ENCODE data around the gene NCKAP1. TPM values are rescaled to one million over a fixed set of nuclear protein-coding genes. Genes with fewer than 3 reads are reported as not detected.

Gene NCKAP1
- total RNA-seq, 1 experiment from 2014 or later, result 173 TPM

- TF ChIP-seq PREB (CRISPR knock-in tag; IDR thresholded peaks at IDR 0.05; ENCODE audit: borderline replicate concordance), result no peak
- no peak for TF ChIP-seq JAZF1 (CRISPR knock-in tag; IDR thresholded peaks at IDR 0.05)
- TF ChIP-seq MLX (CRISPR knock-in tag; IDR thresholded peaks at IDR 0.05), result no peak
- TF ChIP-seq NR1H2 (CRISPR knock-in tag; IDR thresholded peaks at IDR 0.05), result no peak
- no peak for TF ChIP-seq AR (CRISPR knock-in tag; IDR thresholded peaks at IDR 0.05)
- no peak for TF ChIP-seq MAX (CRISPR knock-in tag; IDR thresholded peaks at IDR 0.05)
- no peak for TF ChIP-seq KAT7 (CRISPR knock-in tag; IDR thresholded peaks at IDR 0.05; ENCODE audit: borderline replicate concordance)
- TF ChIP-seq JUN (CRISPR knock-in tag; IDR thresholded peaks at IDR 0.05), result no peak
Observed at GRCh38 chr2:183035954-183036669, 2.1 kb downstream of the NCKAP1 start (continued).

- H3K27ac Mint-ChIP-seq, result peak overlapping the region; percentile 91
- H3K27me3 Mint-ChIP-seq (ENCODE audit: low read depth), result no peaks in the 10 kb centered on the region
- no peaks in the 10 kb centered on the region for H3K9me3 Mint-ChIP-seq
- H3K36me3 Mint-ChIP-seq, result no peaks in the 10 kb centered on the region
- DNase-seq (ENCODE audit: low spot score) (no peak), ATAC-seq (no peak)
- H3K4me3 Mint-ChIP-seq, result peak overlapping the region; percentile 91
- peaks cover 61% of the 10 kb centered on the region for H3K4me1 Mint-ChIP-seq
- POLR2A ChIA-PET, result no interaction called here
- CTCF ChIA-PET, result no interaction called here
- TF ChIP-seq USF2 (CRISPR knock-in tag; IDR thresholded peaks at IDR 0.05) (no peak), ZNF121 (CRISPR knock-in tag; IDR thresholded peaks at IDR 0.05) (no peak), CDX4 (CRISPR knock-in tag; IDR thresholded peaks at IDR 0.05; ENCODE audit: borderline replicate concordance) (no peak), RORB (CRISPR knock-in tag; IDR thresholded peaks at IDR 0.05) (no peak), ZNF396 (CRISPR knock-in tag; IDR thresholded peaks at IDR 0.05; ENCODE audit: borderline replicate concordance) (no peak), CREM (CRISPR knock-in tag; IDR thresholded peaks at IDR 0.05) (no peak), E2F4 (CRISPR knock-in tag; IDR thresholded peaks at IDR 0.05; ENCODE audit: borderline replicate concordance, low read depth) (no peak), NR1H2 (CRISPR knock-in tag; IDR thresholded peaks at IDR 0.05) (no peak), ZNF671 (CRISPR knock-in tag; IDR thresholded peaks at IDR 0.05) (no peak), USF1 (CRISPR knock-in tag; IDR thresholded peaks at IDR 0.05) (no peak), ZNF512 (CRISPR knock-in tag; IDR thresholded peaks at IDR 0.05; ENCODE audit: borderline replicate concordance) (no peak), FOXP4 (CRISPR knock-in tag; IDR thresholded peaks at IDR 0.05) (no peak)
Observed at GRCh38 chr2:183035298-183035953, 2.8 kb downstream of the NCKAP1 start.

All from WTC11 (cell line).